Daoy (cell line): Measurements from ENCODE around the gene PDE6H. TPM values are rescaled to one million over a fixed set of nuclear protein-coding genes. Genes with fewer than 3 reads are reported as not detected.

Experiments
- DNase-seq: peaks from one replicate; pipeline ENCODE4 v3.0.0-alpha.2; 2015; ENCODE audit warnings: low read depth
- total RNA-seq: library from RNA; depleted of rRNA; stranded (reverse); fragments of >200 nt; shearing (Covaris generic); gene quantifications from 2 replicates; pipeline ENCODE4 v1.2.3, GENCODE V29; 2014; rRNA removed

PDE6H gene
- total RNA-seq, result not detected in 2 replicates

DNA sequence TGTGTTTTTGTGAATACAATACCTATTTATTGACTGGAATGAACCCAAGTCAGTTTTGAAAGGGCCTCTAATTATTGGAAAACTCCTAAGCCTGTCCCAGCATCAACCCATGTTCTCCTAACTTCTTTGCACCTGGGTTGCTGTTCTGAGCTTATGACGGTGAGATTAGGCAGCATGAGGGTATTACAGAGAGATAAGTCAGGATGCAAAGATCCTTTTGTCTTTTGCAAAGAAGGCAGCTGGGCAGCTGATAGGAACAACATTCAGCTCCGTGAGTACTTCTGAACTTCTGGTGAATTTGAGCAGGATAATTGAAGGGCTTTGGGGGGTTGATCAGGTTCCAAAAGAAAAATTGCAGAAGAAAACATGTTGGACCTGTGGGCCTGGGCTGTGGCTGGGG is at the start of gene PDE6H:
PDE6H (plus strand) TSS at position 227 of the 400 bp plus-strand sequence. CDS start 4,971 bp downstream, outside the sequence.
- DNase-seq, result no peak

DNA sequence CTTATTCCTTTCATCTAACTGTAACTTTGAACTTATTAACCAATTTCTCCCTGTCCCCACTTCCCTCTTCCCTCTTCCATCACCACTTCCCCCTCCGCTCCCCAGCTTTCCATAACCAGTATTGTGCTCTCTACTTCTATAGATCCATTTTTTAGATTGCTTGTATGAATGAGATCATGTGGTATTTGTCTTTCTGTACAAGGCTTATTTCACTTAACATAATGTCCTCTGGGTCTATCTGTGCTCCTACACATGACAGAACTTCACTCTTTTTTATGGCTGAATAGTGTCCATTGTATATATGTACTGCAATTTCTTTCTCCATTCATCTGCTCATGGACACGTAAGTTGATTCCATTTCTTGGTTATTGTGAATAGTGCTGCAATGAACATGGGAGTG is 48.9 kb upstream of the PDE6H start:
- DNase-seq, result no peak

DNA sequence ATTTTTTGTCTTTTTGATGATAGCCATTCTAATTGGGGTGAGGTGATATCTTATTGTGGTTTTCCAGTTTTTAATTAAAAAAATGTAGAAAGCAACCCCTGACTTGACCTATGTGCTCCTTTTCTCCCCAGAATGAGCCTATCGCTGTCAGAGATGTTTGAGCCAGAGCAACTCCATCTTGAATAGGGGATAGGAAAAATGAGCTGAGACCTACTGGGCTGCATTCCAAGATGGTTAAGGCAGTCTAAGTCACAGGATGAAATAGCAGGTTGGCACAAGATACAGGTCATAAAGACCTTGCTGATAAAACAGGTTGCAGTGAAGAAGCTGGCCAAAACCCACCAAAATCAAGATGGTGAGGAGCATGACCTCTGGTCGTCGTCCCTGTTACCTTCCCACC is 48.3 kb upstream of the PDE6H start:
- no peak for DNase-seq

DNA sequence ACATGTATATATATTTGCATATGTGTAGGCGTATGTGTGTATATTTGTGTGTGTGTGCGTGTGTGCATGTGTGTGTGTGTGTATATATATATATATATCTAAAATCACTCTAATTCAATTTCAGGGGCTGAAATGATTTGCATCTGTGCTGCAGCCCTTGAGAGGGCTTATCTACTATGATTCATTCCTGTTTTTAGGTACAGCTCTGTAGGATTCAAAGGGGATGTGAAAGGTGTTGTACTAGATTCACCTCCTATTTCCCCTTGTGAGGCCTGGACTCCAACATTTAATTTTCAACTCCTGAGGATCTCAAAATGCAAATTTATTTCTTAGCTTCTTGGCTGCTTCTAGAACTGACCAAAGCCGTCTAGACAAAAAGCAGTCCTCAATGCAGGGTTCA is 45.6 kb upstream of the PDE6H start:
- DNase-seq, result no peak

GRCh38 chr12:14928931-14929330 is 43.9 kb upstream of the PDE6H start:
- no peak for DNase-seq

DNA sequence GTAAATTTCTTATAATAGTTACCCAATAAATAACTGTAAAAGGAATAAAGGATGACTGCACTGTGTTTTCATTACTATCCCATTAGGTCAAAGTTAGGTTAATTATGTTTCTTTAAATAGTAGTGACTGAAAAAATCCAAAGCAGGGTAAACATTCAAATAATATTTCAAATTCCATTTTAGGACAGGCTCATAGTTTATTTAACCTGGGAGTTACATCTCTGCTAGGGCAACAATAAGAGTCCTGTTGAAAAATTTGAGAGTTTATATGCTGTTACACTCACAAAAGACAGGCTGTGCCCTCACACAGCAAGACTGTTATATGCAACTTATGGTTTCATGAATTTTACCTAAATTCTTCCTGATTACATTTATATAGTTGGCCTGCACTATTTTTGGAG is 42.5 kb upstream of the PDE6H start:
- no peak for DNase-seq

GRCh38 chr12:14931359-14931758 is 41.5 kb upstream of the PDE6H start:
- DNase-seq, result no peak

- DNase-seq, result no peak
Observed at GRCh38 chr12:14931791-14932560, 40.9 kb upstream of the PDE6H start.

GRCh38 chr12:14934511-14934910 is 38.3 kb upstream of the PDE6H start:
- DNase-seq, result no peak

DNA sequence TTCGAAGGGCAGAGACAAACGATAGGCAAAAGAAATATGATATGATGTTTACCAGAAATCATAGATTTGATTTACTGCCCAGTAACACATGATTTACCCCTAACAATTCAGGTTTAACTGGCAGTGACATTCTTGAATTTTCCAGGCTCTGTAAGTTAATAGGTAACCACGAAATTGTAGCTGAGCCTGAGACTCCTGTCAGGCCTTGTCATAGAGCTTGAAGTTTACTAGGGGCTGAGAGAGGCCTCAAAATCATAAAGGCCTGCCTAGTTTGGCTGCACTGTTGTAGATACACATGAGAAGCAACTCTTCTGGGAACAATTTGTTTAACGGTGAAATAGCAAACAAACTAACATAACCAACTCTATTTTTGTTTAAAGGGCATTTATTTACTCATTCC is 37.8 kb upstream of the PDE6H start:
- DNase-seq, result no peak

DNA sequence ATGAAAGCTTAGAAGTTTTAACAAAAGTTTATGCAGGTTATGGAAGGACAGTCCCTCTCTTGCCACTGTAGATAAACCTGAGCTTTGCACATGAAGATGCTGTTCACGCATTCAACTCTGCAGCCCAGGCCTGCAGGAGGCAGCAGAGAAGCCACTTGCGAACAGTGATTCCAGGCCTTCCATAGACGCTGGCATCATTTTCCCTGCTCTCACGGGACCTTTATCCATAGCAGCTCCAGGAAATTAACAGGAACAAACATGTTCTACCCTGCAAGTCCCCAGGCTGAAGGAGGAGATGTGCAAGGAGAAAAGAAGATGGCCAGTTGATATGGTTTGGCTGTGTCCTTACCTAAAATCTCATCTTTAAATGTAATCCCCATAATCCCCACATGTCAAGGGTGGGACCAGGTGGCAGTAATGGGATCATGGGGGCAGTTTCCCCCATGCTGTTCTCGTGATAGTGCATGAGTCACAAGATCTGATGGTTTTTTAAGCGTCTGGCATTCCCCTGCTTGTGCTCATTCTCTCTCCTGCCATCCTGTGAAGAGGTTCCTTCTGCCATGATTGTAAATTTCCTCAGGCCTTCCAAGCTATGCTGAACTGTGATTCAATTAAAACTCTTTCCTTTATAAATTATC is 36.5 kb upstream of the PDE6H start:
- peak; percentile 23 for DNase-seq

GRCh38 chr12:14937014-14937413 is 35.8 kb upstream of the PDE6H start:
- no peak for DNase-seq

- DNase-seq, result no peak
Observed at GRCh38 chr12:14937689-14938088, 35.2 kb upstream of the PDE6H start.

DNA sequence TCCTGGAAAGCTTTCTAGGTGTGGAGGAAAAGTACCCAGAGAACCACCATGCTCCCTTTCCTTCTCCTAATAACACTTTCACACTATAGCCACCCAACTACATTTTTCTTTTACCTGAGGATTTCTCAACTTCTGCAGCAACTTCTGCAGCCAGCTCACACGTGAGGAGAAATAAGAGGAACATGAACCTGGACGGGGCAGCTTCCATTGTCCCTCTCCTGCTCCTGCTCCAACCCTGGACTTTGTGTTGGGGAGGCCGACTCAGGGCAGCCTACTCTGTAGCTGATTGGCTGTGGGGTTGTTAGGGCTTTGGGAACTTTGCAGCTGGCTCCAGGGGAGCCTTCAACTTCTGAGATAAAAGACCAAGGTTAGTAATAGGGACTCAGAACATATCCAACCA is 34.5 kb upstream of the PDE6H start, which contains the start of gene ERP27:
ERP27 (minus strand) TSS at position 237 of the 400 bp plus-strand sequence; CDS start at position 208, 29 bp downstream.
- no peak for DNase-seq

GRCh38 chr12:14941369-14941768 is 31.5 kb upstream of the PDE6H start:
- DNase-seq, result no peak

- no peak for DNase-seq
Observed at GRCh38 chr12:14942196-14942931, 30.5 kb upstream of the PDE6H start.

GRCh38 chr12:14946162-14946561 is 26.7 kb upstream of the PDE6H start:
- DNase-seq, result no peak

DNA sequence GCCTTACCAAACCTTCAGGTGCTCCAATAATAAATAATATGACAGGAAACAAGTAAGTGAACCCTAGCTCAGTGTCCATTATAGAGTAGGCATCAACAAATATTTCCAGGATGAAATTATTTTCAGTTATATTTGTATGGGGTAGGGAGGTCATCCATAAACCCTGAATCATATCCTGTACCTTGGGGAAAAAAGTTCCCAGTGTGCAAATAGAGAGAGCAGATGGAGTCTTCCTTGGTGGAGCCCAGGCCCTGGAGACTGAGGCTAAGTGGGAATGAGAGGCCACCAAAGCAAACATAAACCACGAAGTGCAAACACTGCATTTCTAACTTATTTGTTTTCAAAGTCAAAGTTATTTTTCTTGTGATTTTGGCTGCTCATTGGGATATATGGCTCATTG is 26.0 kb upstream of the PDE6H start:
- DNase-seq, result no peak

DNA sequence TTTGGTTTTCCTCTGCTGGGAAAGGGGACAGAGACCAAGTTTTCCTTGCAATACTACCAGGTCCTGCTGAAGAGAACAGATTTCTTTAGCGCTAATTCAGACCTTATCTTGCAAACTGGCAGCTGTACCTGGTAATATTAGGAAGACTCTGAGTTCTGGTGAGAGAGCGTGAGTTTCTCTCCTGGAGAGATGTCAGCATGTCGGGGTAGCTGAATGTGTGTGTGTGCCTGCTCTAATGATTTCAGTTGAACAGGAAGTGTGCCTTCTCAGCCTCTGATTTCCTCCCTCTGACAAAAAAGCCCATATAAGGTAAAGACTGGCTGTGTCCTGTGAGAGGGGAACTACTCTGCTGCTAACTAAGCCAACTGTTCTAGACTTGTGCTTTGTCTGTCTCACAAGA is 24.2 kb upstream of the PDE6H start:
- DNase-seq, result peak; percentile 63

DNA sequence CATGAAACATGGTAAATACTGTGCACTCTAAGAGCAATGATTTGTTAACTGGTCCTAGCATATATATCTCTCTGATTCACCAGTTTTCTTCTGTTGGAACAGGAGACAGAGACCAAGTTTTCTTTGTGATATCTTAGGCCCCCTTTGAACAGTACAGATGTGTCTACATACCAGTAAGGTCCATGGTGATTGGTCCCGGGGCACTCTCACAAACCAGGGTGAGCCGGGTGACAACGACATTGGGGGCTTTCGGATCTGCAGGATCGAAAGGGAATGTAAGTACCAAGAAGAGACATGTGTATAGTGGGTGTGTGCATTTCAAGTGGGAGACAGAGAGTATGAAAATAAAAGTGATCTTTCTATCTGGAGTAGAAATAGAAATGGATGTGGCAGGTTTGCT is 23.2 kb upstream of the PDE6H start:
- no peak for DNase-seq

DNA sequence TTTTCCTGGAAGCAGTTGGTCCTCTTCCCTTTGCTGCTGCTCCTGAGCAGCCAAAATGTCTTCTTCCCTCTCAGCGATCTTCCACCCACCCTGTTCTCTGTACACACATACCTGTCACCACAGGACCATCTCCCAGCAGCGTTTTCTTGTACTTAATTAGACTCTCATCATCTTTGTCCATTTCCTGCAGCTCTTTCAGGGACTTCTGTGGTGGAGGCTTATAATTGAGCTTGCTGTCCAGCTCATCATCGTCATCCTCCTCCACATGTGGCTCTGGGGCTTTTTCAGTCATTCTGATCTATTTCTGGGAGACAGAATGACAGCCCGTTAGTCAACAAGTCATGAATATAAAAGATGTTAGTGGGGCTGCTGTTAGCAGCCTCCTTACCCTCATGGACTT is 22.4 kb upstream of the PDE6H start:
- no peak for DNase-seq

- peak; percentile 15 for DNase-seq
Observed at GRCh38 chr12:14950982-14951746, 21.7 kb upstream of the PDE6H start.
